8988T (cell line): ENCODE results near the gene SLC39A11.

ENCODE experiments used
- DNase-seq: peaks from one replicate; pipeline ENCODE4 v3.0.0; 2011

Gene SLC39A11

GRCh38 chr17:72699545-72699944, 392.9 kb downstream of the SLC39A11 start:
- DNase-seq = no peak

- DNase-seq = no peak
Observed at GRCh38 chr17:72697602-72698146, 394.8 kb downstream of the SLC39A11 start.

GRCh38 chr17:72696721-72697120, 395.8 kb downstream of the SLC39A11 start:
- no peak for DNase-seq

- no peak for DNase-seq
Observed at GRCh38 chr17:72696156-72696555, 396.3 kb downstream of the SLC39A11 start.

- DNase-seq = no peak
Observed at GRCh38 chr17:72693956-72694355, 398.5 kb downstream of the SLC39A11 start.

- no peak for DNase-seq
Observed at GRCh38 chr17:72693151-72693878, 399.2 kb downstream of the SLC39A11 start.

- no peak for DNase-seq
Observed at GRCh38 chr17:72692676-72693075, 399.8 kb downstream of the SLC39A11 start.

GRCh38 chr17:72691586-72691985, 400.9 kb downstream of the SLC39A11 start:
- no peak for DNase-seq

- DNase-seq = no peak
Observed at GRCh38 chr17:72691017-72691416, 401.5 kb downstream of the SLC39A11 start.

GRCh38 chr17:72687886-72688285, 404.6 kb downstream of the SLC39A11 start:
- no peak for DNase-seq

- no peak for DNase-seq
Observed at GRCh38 chr17:72684405-72685020, 408.0 kb downstream of the SLC39A11 start.

- DNase-seq = no peak
Observed at GRCh38 chr17:72683506-72684404, 408.7 kb downstream of the SLC39A11 start.

- no peak for DNase-seq
Observed at GRCh38 chr17:72682605-72683004, 409.9 kb downstream of the SLC39A11 start.

GRCh38 chr17:72681844-72682243, 410.6 kb downstream of the SLC39A11 start:
- DNase-seq = no peak

- no peak for DNase-seq
Observed at GRCh38 chr17:72677714-72678390, 414.6 kb downstream of the SLC39A11 start.

- no peak for DNase-seq
Observed at GRCh38 chr17:72677108-72677507, 415.4 kb downstream of the SLC39A11 start.

GRCh38 chr17:72672729-72673128, 419.8 kb downstream of the SLC39A11 start:
- DNase-seq = no peak

- DNase-seq = no peak
Observed at GRCh38 chr17:72671016-72671415, 421.5 kb downstream of the SLC39A11 start.

GRCh38 chr17:72667096-72668063, 425.1 kb downstream of the SLC39A11 start:
- DNase-seq = no peak

- DNase-seq = no peak
Observed at GRCh38 chr17:72665852-72666851, 426.3 kb downstream of the SLC39A11 start.
